Occipital lobe (tissue), 2 donors: ENCODE measurements around the gene PRPSAP1. TPM values are rescaled to one million over a fixed set of nuclear protein-coding genes. Genes with fewer than 3 reads are reported as not detected.
"Not testable (repeated sequence)": the region's sequence is repeated elsewhere in the genome, so short reads cannot be mapped to it uniquely, and the experiment has no call there.

Experiments used
- DNase-seq: peaks from one replicate; lab custom pipeline; 2025; lab: John Stamatoyannopoulos, UW
- total RNA-seq: library from RNA; depleted of rRNA; stranded (reverse); fragments of >200 nt; gene quantifications from one replicate; pipeline ENCODE4 v1.2.3, GENCODE V29; 2014

PRPSAP1 gene
- total RNA-seq, 1 donor from 2014 or later = 44.6 TPM

GRCh38 chr17:76360461-76360860, 6.7 kb upstream of the PRPSAP1 start:
- DNase-seq = no peak

DNA sequence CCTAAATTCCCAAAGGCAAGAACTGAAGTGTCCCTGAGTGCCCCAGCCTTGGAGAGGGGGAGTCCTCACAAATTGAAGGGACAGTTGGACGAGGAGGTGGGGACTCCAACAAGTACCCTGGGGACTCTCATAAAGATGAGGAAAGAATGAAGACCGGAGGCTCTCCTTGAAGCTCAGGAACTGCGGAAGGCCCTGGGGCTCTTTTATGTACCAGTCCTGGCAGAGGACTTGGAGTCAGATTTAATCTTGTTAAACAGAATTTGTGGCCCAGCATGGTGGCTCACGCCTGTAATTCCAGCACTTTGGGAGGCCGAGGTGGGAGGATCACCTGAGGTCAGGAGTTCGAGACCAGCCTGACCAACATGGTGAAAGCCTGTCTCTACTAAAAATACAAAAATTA, 6.1 kb upstream of the PRPSAP1 start:
- DNase-seq = not testable (repeated sequence)

DNA sequence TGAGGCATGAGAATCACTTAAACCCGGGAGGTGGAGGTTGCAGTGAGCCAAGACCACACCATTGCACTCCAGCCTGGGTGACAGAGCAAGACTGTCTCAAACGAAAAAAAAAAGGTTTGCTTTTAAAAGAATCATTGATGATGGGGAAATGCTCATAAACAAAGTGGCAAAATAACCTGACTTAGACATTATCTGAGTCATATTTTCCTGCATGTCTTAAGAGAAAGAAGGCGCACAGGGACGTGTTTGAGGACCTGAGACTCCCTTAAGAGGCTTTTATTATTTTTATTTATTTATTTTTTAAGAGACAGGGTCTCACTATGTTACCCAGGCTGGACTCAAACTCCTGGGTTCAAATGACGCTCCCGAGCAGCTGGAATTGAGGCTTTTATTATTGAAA, 5.7 kb upstream of the PRPSAP1 start:
- no peak for DNase-seq

GRCh38 chr17:76357597-76358158, 4.0 kb upstream of the PRPSAP1 start:
- DNase-seq = no peak

- DNase-seq = no peak
Observed at GRCh38 chr17:76356803-76357456, 3.2 kb upstream of the PRPSAP1 start.

GRCh38 chr17:76354747-76355310, 1.1 kb upstream of the PRPSAP1 start:
- no peak for DNase-seq

DNA sequence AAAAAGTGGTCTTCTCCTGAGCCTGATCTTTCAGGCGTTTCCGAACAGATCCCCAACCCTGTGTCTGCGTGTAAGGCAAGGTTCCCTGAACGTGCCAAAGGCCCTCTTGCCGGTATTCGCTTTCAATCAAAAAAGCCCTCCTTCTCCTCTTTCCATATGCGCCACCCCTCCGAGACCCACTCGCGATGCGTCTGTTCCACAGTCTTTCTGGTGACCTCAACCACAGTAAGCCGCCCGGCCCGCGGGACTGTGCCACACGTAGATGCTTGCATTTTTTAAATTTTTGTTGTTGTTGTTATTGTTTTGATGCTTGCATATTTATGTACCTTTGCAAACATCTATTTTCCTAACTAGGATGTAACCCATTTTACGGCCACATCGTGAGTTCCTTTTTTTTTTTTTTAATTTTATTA, 607 bp upstream of the PRPSAP1 start:
- DNase-seq = no peak

DNA sequence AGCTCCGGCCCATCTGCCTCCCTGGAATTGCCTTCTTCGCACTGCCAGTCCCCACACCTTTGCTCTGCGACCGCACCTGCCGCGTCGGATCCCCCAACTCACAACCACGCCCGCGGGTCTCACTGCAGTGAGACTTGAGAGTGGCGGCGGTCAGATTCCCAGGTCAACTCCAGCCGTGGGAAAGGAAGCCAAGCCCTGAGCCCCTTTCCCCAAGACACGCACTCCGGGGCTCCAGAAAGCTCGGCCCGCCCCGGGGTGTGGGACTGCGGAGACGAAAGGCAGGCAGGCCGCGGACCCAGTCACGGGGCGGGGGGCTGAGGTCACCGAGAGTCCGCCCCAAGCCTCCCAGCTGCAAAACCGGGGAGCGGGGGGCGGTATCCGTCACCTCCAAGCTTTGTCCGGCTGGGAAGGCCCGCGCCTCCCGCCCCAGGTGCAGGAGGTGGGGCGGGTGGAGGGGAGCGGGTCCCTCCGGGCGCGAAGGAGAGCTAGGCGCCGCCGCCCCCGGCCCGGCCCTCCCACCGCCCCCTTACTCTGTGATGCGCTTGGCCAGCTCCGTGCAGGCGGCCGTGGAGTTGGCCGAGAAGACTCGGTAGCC, 615 bp downstream of the PRPSAP1 start:
- DNase-seq = no peak

DNA sequence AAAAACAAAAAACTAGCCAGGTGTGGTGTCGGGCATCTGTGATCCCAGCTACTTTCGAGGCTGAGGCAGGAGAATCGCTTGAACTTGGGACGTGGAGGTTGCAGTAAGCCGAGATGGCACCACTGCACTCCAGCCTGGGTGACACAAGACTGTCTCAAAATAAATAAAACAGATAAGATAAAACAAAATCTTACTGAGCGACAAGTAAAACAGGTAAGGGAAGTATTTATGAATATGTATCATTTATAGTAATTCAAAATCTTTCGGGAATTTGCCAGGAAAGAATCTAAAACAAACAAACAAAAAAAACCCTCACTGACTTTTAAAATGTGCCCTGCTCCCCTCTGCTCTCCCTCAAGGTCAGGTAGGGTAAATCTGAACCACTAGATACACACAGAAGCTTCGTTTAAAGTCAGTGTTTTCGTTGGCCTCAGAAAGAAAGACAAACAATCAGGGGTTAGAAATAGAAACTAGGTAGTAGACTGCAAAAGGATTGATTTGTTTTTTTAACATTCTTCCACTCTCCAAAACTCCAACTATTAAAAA, 2.1 kb downstream of the PRPSAP1 start:
- no peak for DNase-seq

DNA sequence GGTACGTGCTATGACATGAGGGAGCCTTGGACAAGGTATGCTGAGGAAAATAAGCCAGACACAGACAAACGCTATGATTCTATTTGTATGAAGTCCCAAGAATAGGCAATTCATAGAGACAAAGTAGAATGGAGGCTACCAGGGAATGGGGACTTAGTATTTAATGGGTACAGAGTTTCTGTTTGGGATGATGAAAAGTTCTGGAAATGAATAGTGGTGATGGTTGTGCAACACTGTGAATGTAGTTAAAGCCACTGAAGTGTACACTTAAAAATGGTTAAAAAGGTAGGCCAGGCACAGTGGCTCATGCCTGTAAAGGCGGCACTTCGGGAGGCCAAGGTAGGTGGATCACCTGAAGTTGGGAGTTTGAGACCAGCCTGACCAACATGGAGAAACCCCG, 3.3 kb downstream of the PRPSAP1 start:
- DNase-seq = no peak

DNA sequence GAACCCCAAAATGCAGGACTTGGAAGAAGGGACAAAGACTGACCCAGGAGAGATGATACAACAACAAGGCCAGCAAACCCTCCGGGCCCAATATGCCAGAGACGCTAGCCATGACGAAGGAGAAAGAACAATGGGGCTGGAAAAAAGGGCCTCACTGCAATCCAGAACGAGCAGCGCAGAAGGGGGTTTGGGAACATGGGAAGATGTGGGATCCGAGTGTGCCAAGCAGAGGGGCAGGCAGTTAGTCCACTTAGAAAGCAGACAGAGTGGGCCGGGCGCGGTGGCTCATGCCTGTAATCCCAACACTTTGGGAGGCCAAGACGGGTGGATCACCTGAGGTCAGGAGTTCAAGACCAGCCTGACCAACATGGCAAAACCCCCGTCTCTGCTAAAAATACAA, 6.8 kb downstream of the PRPSAP1 start:
- not testable (repeated sequence) for DNase-seq

GRCh38 chr17:76345377-76345974, 8.2 kb downstream of the PRPSAP1 start:
- DNase-seq = no peak

DNA sequence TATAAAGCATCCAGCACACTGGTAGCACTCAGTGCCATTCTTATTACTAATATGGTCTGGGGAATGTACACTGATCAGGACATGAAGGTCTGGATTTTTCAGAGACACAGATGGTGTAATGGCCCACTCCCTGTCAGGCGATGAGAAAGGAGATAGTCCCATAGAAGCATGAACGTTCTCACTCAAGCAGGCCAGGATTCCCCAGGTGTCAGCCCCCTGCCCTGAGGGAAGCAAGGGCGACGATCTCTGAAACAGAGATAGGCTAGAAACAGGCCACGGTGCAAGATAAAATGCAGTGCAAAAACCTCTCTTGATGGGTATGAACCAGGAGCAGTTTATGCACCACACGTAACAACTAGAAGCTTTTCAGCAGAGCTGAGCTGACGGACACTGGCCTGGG, 10.6 kb downstream of the PRPSAP1 start:
- no peak for DNase-seq

- no peak for DNase-seq
Observed at GRCh38 chr17:76341301-76341700, 12.4 kb downstream of the PRPSAP1 start.

DNA sequence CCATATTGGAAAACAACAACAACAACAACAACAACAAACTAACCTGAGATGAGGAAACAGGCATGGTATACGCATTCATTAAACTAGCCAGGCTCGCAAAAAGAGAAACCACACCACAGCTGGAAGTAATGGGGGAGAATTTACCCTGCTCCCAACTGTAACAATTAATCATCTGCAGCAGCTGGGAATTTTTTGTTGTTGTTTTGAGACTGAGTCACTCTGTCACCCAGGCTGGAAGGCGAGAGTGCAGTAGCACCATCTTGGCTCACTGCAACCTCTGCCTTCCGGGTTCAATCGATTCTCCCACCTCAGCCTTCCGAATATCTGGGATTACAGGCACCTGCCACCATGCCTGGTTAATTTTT, 16.3 kb downstream of the PRPSAP1 start:
- no peak for DNase-seq

GRCh38 chr17:76336756-76337412, 16.8 kb downstream of the PRPSAP1 start:
- no peak for DNase-seq

DNA sequence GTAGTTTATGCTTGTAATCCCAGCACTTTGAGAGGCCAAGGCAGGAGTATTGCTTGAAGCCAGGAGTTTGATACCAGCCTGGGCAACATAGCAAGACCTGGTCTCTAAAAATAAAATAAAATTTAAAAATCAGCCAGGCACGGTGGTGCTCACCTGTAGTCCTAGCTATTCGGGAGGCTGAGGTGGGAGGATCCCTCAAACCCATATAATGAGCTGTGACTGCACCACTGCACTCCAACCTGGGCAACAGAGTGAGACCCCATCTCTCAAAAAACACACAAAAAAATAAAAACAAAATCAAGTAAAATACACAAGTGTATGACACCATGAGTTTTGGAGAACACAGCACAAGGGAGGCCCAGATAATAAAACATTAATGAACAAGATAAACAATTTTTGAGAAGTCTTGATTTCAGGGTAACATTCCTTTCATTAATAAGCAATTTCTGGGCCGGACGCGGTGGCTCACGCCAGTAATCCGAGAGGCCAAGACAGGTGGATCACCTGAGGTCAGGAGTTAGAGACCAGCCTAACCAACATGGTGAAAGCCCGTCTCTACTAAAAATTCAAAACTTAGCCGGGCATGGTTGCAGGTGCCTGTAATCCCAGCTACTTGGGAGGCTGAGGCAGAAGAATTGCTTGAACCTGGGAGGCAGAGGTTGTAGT, 17.9 kb downstream of the PRPSAP1 start:
- DNase-seq = no peak

DNA sequence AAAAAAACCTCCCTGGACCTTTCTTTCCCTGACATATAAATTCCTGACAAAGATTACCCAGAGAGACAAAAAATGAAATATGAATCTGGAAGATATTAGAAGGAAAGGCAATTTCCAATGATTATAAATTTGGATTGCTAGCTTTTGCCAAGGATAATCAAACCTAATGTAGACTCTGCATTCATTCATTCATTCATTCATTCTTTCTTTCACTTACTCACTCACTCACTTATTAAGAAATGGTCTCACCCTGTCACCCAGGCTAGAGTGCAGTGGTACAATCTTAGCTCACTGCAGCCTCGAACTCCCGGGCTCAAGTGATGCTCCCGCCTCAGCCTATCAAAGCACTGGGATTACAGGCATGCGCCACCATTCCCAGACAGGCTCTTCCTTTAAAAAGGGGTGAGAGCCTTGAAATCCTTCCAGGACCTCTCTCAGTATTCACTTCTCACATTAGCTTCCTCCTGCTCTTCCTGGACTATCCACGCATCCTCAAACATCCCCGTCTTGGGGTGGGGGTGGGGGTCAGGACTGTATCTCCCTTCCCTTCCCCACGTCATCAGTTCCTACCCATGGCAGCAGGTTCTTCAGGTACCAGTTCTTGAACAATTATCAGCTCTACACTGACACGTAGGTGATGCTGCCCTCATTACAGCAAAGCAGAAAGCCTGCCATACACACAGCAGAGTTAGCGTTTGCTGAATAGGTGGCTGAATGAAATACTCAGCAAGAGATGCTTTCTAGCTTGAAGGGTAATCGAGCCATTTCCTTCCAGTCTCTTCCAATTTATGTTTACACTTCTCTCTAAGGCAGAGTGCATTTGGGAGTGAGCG, 19.8 kb downstream of the PRPSAP1 start:
- DNase-seq = no peak

DNA sequence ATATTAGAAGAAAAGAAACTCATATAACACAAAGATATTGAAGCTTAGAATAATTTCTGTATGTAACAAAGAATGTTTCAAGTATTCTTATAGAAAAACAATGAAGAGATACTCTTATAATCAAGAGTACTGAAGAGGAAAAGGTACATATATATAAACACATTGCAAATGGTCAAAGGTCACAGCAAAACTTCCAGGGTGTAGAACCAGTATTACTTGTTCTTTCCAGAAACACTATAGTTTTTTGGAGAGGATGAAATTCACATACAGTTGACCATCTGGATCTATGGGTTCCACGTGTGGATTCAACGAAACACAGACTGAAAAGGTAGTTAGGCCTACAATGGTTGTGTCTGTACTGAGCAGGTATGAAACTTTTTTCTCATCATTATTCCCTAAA, 22.6 kb downstream of the PRPSAP1 start:
- no peak for DNase-seq

DNA sequence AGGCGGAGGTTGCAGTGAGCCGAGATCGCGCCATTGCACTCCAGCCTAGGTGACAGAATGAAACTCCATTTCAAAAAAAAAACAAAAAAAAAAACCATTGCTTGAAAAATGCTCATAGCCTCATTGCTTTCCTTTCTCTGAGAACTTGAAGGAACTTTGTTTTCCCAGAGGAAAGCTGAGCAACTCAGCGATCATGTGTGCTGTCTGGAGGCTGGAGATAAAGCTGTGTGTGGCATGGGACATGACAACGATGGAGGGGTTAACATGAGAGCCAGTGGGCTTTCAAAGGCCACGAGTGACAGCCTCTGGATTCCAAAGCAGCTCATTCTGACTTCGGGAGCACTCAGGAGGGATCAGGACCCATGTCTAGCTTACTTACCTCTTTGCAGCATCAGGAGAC, 24.1 kb downstream of the PRPSAP1 start:
- no peak for DNase-seq
